Daoy (cell line): ENCODE data around the gene PSMA6. TPM values are rescaled to one million over a fixed set of nuclear protein-coding genes. Genes with fewer than 3 reads are reported as not detected.
"Not testable (repeated sequence)": the region's sequence is repeated elsewhere in the genome, so short reads cannot be mapped to it uniquely, and the experiment has no call there.

Source experiments
- DNase-seq: peaks from one replicate; pipeline ENCODE4 v3.0.0-alpha.2; 2015; ENCODE audit warnings: low read depth
- total RNA-seq: library from RNA; depleted of rRNA; stranded (reverse); fragments of >200 nt; shearing (Covaris generic); gene quantifications from 2 replicates; pipeline ENCODE4 v1.2.3, GENCODE V29; 2014

The PSMA6 gene
- total RNA-seq, 1 experiment from 2014 or later, result 878 TPM

GRCh38 chr14:35343702-35344101, 51.5 kb downstream of the PSMA6 start:
- DNase-seq, result no peak

- no peak for DNase-seq
Observed at GRCh38 chr14:35344107-35344807, 52.1 kb downstream of the PSMA6 start.

GRCh38 chr14:35346738-35347322, 54.6 kb downstream of the PSMA6 start:
- DNase-seq, result no peak

GRCh38 chr14:35347323-35348043, 55.3 kb downstream of the PSMA6 start:
- no peak for DNase-seq

GRCh38 chr14:35348044-35348380, 55.8 kb downstream of the PSMA6 start:
- not testable (repeated sequence) for DNase-seq

- no peak for DNase-seq
Observed at GRCh38 chr14:35349496-35350365, 57.5 kb downstream of the PSMA6 start.

- DNase-seq, result no peak
Observed at GRCh38 chr14:35351497-35351896, 59.3 kb downstream of the PSMA6 start.

- no peak for DNase-seq
Observed at GRCh38 chr14:35351897-35352273, 59.7 kb downstream of the PSMA6 start.

- no peak for DNase-seq
Observed at GRCh38 chr14:35352274-35353233, 60.4 kb downstream of the PSMA6 start.

- no peak for DNase-seq
Observed at GRCh38 chr14:35353409-35354172, 61.4 kb downstream of the PSMA6 start.

GRCh38 chr14:35355235-35355634, 63.1 kb downstream of the PSMA6 start:
- DNase-seq, result not testable (repeated sequence)

- peak; percentile 46 for DNase-seq
Observed at GRCh38 chr14:35355981-35356841, 64.0 kb downstream of the PSMA6 start.

GRCh38 chr14:35359655-35360054, 67.5 kb downstream of the PSMA6 start:
- DNase-seq, result not testable (repeated sequence)

GRCh38 chr14:35361141-35361480, 68.9 kb downstream of the PSMA6 start:
- DNase-seq, result no peak

- DNase-seq, result no peak
Observed at GRCh38 chr14:35362450-35362849, 70.3 kb downstream of the PSMA6 start.

- peak; percentile 63 for DNase-seq
Observed at GRCh38 chr14:35362911-35363374, 70.8 kb downstream of the PSMA6 start.

GRCh38 chr14:35365130-35366055, 73.2 kb downstream of the PSMA6 start:
- DNase-seq, result peak; percentile 95

GRCh38 chr14:35366056-35366451, 73.9 kb downstream of the PSMA6 start:
- peak; percentile 90 for DNase-seq
